HEK293 (cell line): Measurements from ENCODE around the gene FTH1.
A peak's percentile ranks its signal among the peaks of the same experiment; 100 is the strongest.

Experiments
- GLIS2 ChIP-seq: fragments of 450-650 bp; formaldehyde crosslinking; IDR thresholded peaks from 2 replicates; pipeline ENCODE4 v1.5.1; 2016; ENCODE audit warnings: missing biosample characterization, missing genetic modification characterization
- HOXC10 ChIP-seq: sonication (generic); formaldehyde crosslinking; IDR thresholded peaks from 2 replicates; pipeline ENCODE4 v1.8.1; 2023; ENCODE audit warnings: mild to moderate bottlenecking, missing genetic modification reagents
- IKZF3 ChIP-seq: fragments of 450-650 bp; IDR thresholded peaks from 2 replicates; pipeline ENCODE4 v1.5.0; 2018; ENCODE audit warnings: missing biosample characterization, mild to moderate bottlenecking, missing genetic modification characterization, moderate library complexity
- PRDM2 ChIP-seq: fragments of 450-650 bp; formaldehyde crosslinking; IDR thresholded peaks from 2 replicates; pipeline ENCODE4 v1.5.1; 2016; ENCODE audit warnings: missing biosample characterization, missing genetic modification characterization, borderline replicate concordance
- RBAK ChIP-seq: fragments of 450-650 bp; formaldehyde crosslinking; IDR thresholded peaks from 2 replicates; pipeline ENCODE4 v1.5.1; 2016; ENCODE audit warnings: missing biosample characterization, missing genetic modification characterization
- REST ChIP-seq: fragments of 450-650 bp; formaldehyde crosslinking; IDR thresholded peaks from 2 replicates; pipeline ENCODE4 v1.5.1; 2016; ENCODE audit warnings: missing biosample characterization, missing genetic modification characterization
- TRIM28 ChIP-seq: IDR thresholded peaks from 2 replicates; pipeline ENCODE4 v1.6.1; 2011; ENCODE audit warnings: low read length, control low read depth, borderline replicate concordance
- ZBTB26 ChIP-seq: fragments of 450-650 bp; formaldehyde crosslinking; optimal IDR thresholded peaks from 2 replicates; pipeline ENCODE3; 2016; ENCODE audit warnings: missing biosample characterization, mild to moderate bottlenecking, missing genetic modification characterization
- ZEB2 ChIP-seq: fragments of 450-650 bp; formaldehyde crosslinking; IDR thresholded peaks from 2 replicates; pipeline ENCODE4 v1.5.1; 2016; ENCODE audit warnings: missing biosample characterization, missing genetic modification characterization
- ZFP41 ChIP-seq: fragments of 450-650 bp; formaldehyde crosslinking; IDR thresholded peaks from 2 replicates; pipeline ENCODE4 v1.5.1; 2016; ENCODE audit warnings: missing biosample characterization, missing genetic modification characterization, borderline replicate concordance
- ZFP69B ChIP-seq: fragments of 450-650 bp; formaldehyde crosslinking; IDR thresholded peaks from 2 replicates; pipeline ENCODE4 v1.5.1; 2016; ENCODE audit warnings: missing biosample characterization, missing genetic modification characterization
- ZNF174 ChIP-seq: fragments of 450-650 bp; formaldehyde crosslinking; IDR thresholded peaks from 2 replicates; pipeline ENCODE4 v1.5.0; 2017; ENCODE audit warnings: missing biosample characterization, mild to moderate bottlenecking, missing genetic modification characterization
- ZNF18 ChIP-seq: fragments of 450-650 bp; formaldehyde crosslinking; IDR thresholded peaks from 2 replicates; pipeline ENCODE4 v1.5.1; 2016; ENCODE audit warnings: missing biosample characterization, missing genetic modification characterization
- ZNF2 ChIP-seq: fragments of 450-650 bp; formaldehyde crosslinking; IDR thresholded peaks from 2 replicates; pipeline ENCODE4 v1.5.1; 2016; ENCODE audit warnings: missing biosample characterization, missing genetic modification characterization
- ZNF211 ChIP-seq: fragments of 450-650 bp; formaldehyde crosslinking; IDR thresholded peaks from 2 replicates; pipeline ENCODE4 v1.5.1; 2016; ENCODE audit warnings: low read depth, missing biosample characterization, missing genetic modification characterization
- ZNF335 ChIP-seq: fragments of 450-650 bp; formaldehyde crosslinking; conservative IDR thresholded peaks from 2 replicates; pipeline ENCODE4 v1.5.1; 2016; ENCODE audit warnings: missing biosample characterization, missing genetic modification characterization
- ZNF529 ChIP-seq: fragments of 450-650 bp; formaldehyde crosslinking; IDR thresholded peaks from 2 replicates; pipeline ENCODE4 v1.5.1; 2017; ENCODE audit warnings: missing genetic modification characterization, missing biosample characterization; ENCODE audit not compliant: insufficient replicate concordance
- ZNF548 ChIP-seq: fragments of 450-650 bp; formaldehyde crosslinking; IDR thresholded peaks from 2 replicates; pipeline ENCODE4 v1.5.1; 2016; ENCODE audit warnings: missing biosample characterization, missing genetic modification characterization
- ZNF560 ChIP-seq: fragments of 450-650 bp; formaldehyde crosslinking; IDR thresholded peaks from 2 replicates; pipeline ENCODE4 v1.5.1; 2017; ENCODE audit warnings: missing biosample characterization, missing genetic modification characterization, borderline replicate concordance
- ZNF561 ChIP-seq: fragments of 450-650 bp; IDR thresholded peaks from 2 replicates; pipeline ENCODE4 v1.5.1; 2018; ENCODE audit warnings: missing biosample characterization, missing genetic modification characterization, borderline replicate concordance
- ZNF580 ChIP-seq: fragments of 450-650 bp; formaldehyde crosslinking; IDR thresholded peaks from 2 replicates; pipeline ENCODE4 v1.5.1; 2016; ENCODE audit warnings: missing biosample characterization, missing genetic modification characterization
- ZNF645 ChIP-seq: fragments of 450-650 bp; formaldehyde crosslinking; IDR thresholded peaks from 2 replicates; pipeline ENCODE4; 2016; ENCODE audit warnings: missing biosample characterization, missing genetic modification characterization
- ZNF664 ChIP-seq: fragments of 450-650 bp; formaldehyde crosslinking; IDR thresholded peaks from 2 replicates; pipeline ENCODE4 v1.5.1; 2016; ENCODE audit warnings: missing biosample characterization, missing genetic modification characterization
- ZNF785 ChIP-seq: fragments of 450-650 bp; formaldehyde crosslinking; IDR thresholded peaks from 2 replicates; pipeline ENCODE4 v1.5.1; 2016; ENCODE audit warnings: missing biosample characterization, missing genetic modification characterization
- ZNF843 ChIP-seq: fragments of 450-650 bp; formaldehyde crosslinking; IDR thresholded peaks from 2 replicates; pipeline ENCODE4 v1.5.1; 2016; ENCODE audit warnings: missing biosample characterization, missing genetic modification characterization

Gene FTH1

GRCh38 chr11:61971248-61972111, 4.0 kb upstream of the FTH1 start (continued):
- TF ChIP-seq TRIM28: 0 out of 2 replicates have a peak, but pooled peaks have one; percentile 53
- peak; percentile 38; the same call in 1 of the 2 replicates for TF ChIP-seq REST
- TF ChIP-seq ZFP41 (tag by site-specific recombination): peak; percentile 62; the same call in 1 of the 2 replicates
- peak; percentile 81 for TF ChIP-seq GLIS2 (tag by site-specific recombination)
- no peak for TF ChIP-seq ZNF529 (tag by site-specific recombination)
- peak; percentile 32; the same call in 1 of the 2 replicates for TF ChIP-seq ZEB2 (tag by site-specific recombination)
- no peak for TF ChIP-seq PRDM2 (tag by site-specific recombination)
- TF ChIP-seq ZNF18 (tag by site-specific recombination): no peak
- no peak for TF ChIP-seq ZNF174 (tag by site-specific recombination)
- TF ChIP-seq ZBTB26 (tag by site-specific recombination): no peak
- no peak for TF ChIP-seq ZNF785
- TF ChIP-seq ZNF580 (tag by site-specific recombination): no peak
- TF ChIP-seq IKZF3 (tag by site-specific recombination): peak; percentile 82
- TF ChIP-seq ZNF548 (tag by site-specific recombination): no peak
- TF ChIP-seq ZNF2: 0 out of 2 replicates have a peak, but pooled peaks have one; percentile 42
- TF ChIP-seq ZNF664 (tag by site-specific recombination): no peak
- TF ChIP-seq ZFP69B (tag by site-specific recombination): 0 out of 2 replicates have a peak, but pooled peaks have one; percentile 24
- no peak for TF ChIP-seq HOXC10 (CRISPR knock-in tag)
- TF ChIP-seq ZNF561 (tag by site-specific recombination): peak; percentile 21; the same call in 1 of the 2 replicates
- 0 out of 2 replicates have a peak, but pooled peaks have one; percentile 22 for TF ChIP-seq ZNF645
- TF ChIP-seq ZNF211 (tag by site-specific recombination): no peak
- TF ChIP-seq RBAK (tag by site-specific recombination): no peak
- no peak for TF ChIP-seq ZNF560 (tag by site-specific recombination)
- peak; percentile 48; the same call in 1 of the 2 replicates for TF ChIP-seq ZNF843 (tag by site-specific recombination)
- TF ChIP-seq ZNF335 (tag by site-specific recombination): peak; percentile 39; the same call in 1 of the 2 replicates
